ENCODE data around the gene HES1. TPM values are rescaled to one million over a fixed set of nuclear protein-coding genes. Genes with fewer than 3 reads are reported as not detected.

HES1 gene
- total and polyA plus RNA-seq, 2 experiments from 2014 or later = 42.7 to 60.8 TPM

DNA sequence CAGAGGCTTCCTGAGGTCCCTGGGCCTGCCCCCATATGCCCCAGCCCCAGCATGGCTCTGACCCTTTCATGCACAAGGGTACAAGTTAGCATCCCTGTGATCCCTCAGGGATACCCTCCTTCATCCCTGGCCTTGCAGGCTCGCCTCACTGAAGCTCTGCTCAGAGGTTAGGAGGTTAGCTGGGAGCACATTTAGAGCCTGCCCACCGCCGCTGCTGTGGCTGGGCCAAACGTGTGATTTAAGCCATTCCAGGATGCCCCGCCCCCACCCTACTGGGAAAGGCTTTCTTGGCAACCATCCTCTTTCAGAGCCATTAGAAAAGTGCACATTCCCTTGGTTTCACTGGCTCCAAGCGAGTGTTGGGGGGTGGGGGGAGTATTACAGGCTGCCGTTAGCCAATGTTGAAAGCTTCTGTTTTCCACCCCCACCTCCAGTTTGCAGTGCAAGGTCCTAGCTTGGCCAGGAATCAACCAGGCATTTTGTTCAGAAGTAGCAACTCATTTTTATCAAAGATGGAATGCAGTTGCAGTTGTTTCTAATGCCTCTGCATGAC lies 6.3 kb upstream of the HES1 start (continued):
- TF ChIP-seq ZNF462 (CRISPR knock-in tag; IDR thresholded peaks at IDR 0.05) (no peak), POLR2AphosphoS5 (IDR thresholded peaks at IDR 0.05; ENCODE audit: low read depth) (no peak), CTCF (conservative IDR thresholded peaks at IDR 0.05; ENCODE audit: low read depth in 2 of 2) (no peak)
- TF ChIP-seq, protein P1, sequence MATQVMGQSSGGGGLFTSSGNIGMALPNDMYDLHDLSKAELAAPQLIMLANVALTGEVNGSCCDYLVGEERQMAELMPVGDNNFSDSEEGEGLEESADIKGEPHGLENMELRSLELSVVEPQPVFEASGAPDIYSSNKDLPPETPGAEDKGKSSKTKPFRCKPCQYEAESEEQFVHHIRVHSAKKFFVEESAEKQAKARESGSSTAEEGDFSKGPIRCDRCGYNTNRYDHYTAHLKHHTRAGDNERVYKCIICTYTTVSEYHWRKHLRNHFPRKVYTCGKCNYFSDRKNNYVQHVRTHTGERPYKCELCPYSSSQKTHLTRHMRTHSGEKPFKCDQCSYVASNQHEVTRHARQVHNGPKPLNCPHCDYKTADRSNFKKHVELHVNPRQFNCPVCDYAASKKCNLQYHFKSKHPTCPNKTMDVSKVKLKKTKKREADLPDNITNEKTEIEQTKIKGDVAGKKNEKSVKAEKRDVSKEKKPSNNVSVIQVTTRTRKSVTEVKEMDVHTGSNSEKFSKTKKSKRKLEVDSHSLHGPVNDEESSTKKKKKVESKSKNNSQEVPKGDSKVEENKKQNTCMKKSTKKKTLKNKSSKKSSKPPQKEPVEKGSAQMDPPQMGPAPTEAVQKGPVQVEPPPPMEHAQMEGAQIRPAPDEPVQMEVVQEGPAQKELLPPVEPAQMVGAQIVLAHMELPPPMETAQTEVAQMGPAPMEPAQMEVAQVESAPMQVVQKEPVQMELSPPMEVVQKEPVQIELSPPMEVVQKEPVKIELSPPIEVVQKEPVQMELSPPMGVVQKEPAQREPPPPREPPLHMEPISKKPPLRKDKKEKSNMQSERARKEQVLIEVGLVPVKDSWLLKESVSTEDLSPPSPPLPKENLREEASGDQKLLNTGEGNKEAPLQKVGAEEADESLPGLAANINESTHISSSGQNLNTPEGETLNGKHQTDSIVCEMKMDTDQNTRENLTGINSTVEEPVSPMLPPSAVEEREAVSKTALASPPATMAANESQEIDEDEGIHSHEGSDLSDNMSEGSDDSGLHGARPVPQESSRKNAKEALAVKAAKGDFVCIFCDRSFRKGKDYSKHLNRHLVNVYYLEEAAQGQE (IDR thresholded peaks at IDR 0.05; ENCODE audit: unreplicated experiment) = no peak
